Prostate gland (tissue), 2 donors: ENCODE data around the gene YJU2. TPM values are rescaled to one million over a fixed set of nuclear protein-coding genes. Genes with fewer than 3 reads are reported as not detected.

Source experiments
- DNase-seq: peaks from one replicate; pipeline ENCODE4 v3.0.0-alpha.2; 2019; ENCODE audit warnings: low spot score
- H3K27ac ChIP-seq, 2 donors: fragments of 200-600 bp; sonication (generic); 2 replicates each; pipeline ENCODE4 v1.5.1; 2017 to 2019
- H3K27me3 ChIP-seq: fragments of 200-600 bp; sonication (generic); replicated peaks from 2 replicates; pipeline ENCODE4 v1.5.1; 2019; ENCODE audit not compliant: insufficient read depth
- H3K36me3 ChIP-seq, 2 donors: fragments of 200-600 bp; sonication (generic); 1 replicate in 1 of 2; 2 replicates in 1 of 2; pipeline versions ENCODE4 v1.5.1 to v1.8.1; 2017 to 2019
- H3K4me1 ChIP-seq: fragments of 200-600 bp; sonication (generic); replicated peaks from 2 replicates; pipeline ENCODE4 v1.5.1; 2019
- H3K4me3 ChIP-seq, 2 donors: fragments of 200-600 bp; sonication (generic); 2 replicates each; pipeline ENCODE4 v1.5.1; 2017 to 2019
- H3K9me3 ChIP-seq: fragments of 200-600 bp; sonication (generic); 2 replicates; pipeline ENCODE4 v1.5.1; 2017
- POLR2A ChIP-seq: fragments of 450-650 bp; IDR thresholded peaks from one replicate; pipeline ENCODE4 v1.6.1; 2016; ENCODE audit warnings: antibody characterized with exemption, mild to moderate bottlenecking
- POLR2AphosphoS5 ChIP-seq: sonication (generic); formaldehyde crosslinking; IDR thresholded peaks from one replicate; pipeline ENCODE4 v1.6.1; 2017; ENCODE audit warnings: antibody characterized with exemption
- WGBS: methylation state at CpG from one replicate; pipeline ENCODE4 v1.1.5; 2018; 5-methylcytosine and 5-hydroxymethylcytosine counted together
- intact Hi-C: fragments of 100-400 bp; cut with DNase I; formaldehyde crosslinking; loops from one replicate; pipeline ENCODE4 v1.14.2; 2022
- total RNA-seq, 2 donors: library from RNA; depleted of rRNA; stranded (reverse); fragments of >200 nt; gene quantifications; one replicate each; pipeline ENCODE4 v1.1.0, GENCODE V29; 2016
- TF ChIP-seq, protein P1 (sequence below), 4 experiments: fragments of 200-600 bp in 2 of 4; fragments of 450-650 bp in 2 of 4; sonication (generic) in 2 of 4; IDR thresholded peaks; 1 replicate in 3 of 4; 2 replicates in 1 of 4; pipeline ENCODE4 v1.5.1; 2016 to 2019; ENCODE audit warnings: antibody characterized with exemption in 4 of 4, mild to moderate bottlenecking in 2 of 4, moderate library complexity in 2 of 4

YJU2 gene
- total RNA-seq, 2 donors from 2014 or later: 30.3 to 45.9 TPM

DNA sequence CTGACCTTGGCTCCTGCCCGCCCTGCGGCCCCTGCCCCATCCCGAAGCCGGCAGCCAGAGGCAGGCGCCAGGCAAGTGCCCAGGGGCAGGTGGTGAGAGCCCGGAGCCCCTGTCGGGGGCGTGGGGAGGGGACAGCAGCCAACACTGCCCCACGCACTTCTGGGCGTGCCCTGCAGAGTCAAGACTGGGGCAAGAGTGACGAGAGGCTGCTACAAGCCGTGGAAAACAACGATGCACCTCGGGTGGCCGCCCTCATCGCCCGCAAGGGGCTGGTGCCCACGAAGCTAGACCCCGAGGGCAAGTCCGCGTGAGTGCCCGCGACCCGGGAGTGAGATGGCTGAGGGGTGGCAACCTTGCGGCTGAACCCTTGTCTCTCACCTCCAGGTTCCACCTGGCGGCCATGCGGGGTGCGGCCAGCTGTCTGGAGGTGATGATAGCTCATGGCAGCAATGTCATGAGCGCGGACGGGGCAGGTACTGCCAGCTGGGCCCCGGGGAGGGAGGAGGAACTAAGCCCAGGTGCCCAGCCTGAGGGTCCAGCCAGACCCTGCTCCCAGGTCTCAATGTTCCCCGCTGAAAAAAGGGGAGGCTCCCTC lies 47.1 kb upstream of the YJU2 start:
- Histone ChIP-seq H3K36me3 (no peaks in the 10 kb centered on the region), H3K9me3 (no peaks in the 10 kb centered on the region), H3K27me3 (peaks cover 13% of the 10 kb centered on the region), H3K27ac (no peak overlapping the region), H3K4me1 (no peaks in the 10 kb centered on the region), H3K4me3 (no peak overlapping the region)
- TF ChIP-seq POLR2A (no peak), POLR2AphosphoS5 (no peak)
- TF ChIP-seq, protein P1, sequence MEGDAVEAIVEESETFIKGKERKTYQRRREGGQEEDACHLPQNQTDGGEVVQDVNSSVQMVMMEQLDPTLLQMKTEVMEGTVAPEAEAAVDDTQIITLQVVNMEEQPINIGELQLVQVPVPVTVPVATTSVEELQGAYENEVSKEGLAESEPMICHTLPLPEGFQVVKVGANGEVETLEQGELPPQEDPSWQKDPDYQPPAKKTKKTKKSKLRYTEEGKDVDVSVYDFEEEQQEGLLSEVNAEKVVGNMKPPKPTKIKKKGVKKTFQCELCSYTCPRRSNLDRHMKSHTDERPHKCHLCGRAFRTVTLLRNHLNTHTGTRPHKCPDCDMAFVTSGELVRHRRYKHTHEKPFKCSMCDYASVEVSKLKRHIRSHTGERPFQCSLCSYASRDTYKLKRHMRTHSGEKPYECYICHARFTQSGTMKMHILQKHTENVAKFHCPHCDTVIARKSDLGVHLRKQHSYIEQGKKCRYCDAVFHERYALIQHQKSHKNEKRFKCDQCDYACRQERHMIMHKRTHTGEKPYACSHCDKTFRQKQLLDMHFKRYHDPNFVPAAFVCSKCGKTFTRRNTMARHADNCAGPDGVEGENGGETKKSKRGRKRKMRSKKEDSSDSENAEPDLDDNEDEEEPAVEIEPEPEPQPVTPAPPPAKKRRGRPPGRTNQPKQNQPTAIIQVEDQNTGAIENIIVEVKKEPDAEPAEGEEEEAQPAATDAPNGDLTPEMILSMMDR (IDR thresholded peaks at IDR 0.05): no peak
- intact Hi-C loops: loop anchor here (10.0 kb wide), 1 partner anchor 55 kb away; no protein-coding TSS in a partner anchor
- WGBS: 74% methylated on average over 30 of the region's 33 CpGs
- no peak for DNase-seq

DNA sequence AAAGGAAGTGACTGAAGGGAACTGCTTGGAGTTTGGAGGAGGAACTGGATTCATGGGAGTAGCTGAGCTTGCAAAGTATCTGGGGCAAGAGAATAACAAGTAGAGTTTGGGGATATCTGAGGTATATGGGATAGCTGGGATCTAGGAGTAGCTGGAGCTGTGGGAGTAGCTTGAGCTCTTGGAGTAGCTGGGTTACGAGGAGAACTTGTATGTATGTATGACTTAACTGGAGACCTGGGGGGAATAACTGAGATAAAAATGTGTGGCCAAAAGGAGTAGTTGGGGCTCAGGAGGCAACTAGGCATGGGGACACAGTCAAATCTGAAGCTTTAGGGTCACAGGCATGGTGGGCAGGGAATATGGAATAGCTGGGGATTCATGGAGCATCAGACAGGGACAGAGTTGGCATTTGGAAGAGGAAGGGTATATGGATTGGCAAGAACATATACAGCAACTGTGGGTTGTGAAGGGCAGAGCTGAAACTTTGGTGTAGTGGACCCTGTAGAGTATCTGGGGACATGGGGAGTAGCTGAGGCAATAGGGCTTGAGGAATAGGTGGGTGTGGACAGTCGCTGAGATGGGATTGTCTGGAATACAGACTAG lies 45.8 kb upstream of the YJU2 start:
- Histone ChIP-seq H3K27ac (no peak overlapping the region), H3K4me3 (no peak overlapping the region), H3K4me1 (no peaks in the 10 kb centered on the region), H3K36me3 (no peaks in the 10 kb centered on the region), H3K9me3 (no peaks in the 10 kb centered on the region), H3K27me3 (peaks cover 12% of the 10 kb centered on the region)
- 64% methylated on average over 2 of the region's 2 CpGs for WGBS
- intact Hi-C loops: loop anchor here (10.0 kb wide), 1 partner anchor 56 kb away; no protein-coding TSS in a partner anchor
- DNase-seq: no peak
- TF ChIP-seq POLR2AphosphoS5 (no peak), POLR2A (no peak)
- TF ChIP-seq, protein P1 (IDR thresholded peaks at IDR 0.05): no peak

DNA sequence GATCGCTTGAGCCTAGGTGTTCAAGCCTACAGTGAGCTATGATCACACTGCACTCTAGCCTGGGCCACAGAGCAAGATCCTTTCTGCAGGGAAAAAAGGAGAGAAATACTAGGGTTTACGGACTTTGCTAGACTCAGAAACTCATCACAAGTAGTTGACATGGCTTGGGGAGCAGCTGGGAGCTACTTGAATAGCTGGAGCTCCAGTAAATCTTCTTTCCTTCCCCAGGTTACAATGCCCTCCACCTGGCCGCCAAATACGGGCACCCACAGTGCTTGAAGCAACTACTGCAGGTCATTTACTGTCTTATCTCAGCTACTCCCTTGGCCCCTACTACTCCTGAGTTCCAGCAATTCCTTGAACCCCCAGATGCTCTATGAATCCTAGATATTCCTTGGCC lies 45.1 kb upstream of the YJU2 start:
- DNase-seq: no peak
- Histone ChIP-seq H3K9me3 (no peaks in the 10 kb centered on the region), H3K27ac (no peak overlapping the region), H3K4me3 (no peak overlapping the region), H3K27me3 (peaks cover 8% of the 10 kb centered on the region), H3K4me1 (no peaks in the 10 kb centered on the region), H3K36me3 (no peaks in the 10 kb centered on the region)
- intact Hi-C loops: loop anchor here (10.0 kb wide), 1 partner anchor 57 kb away; no protein-coding TSS in a partner anchor
- WGBS: 81% methylated on average over 4 of the region's 4 CpGs
- TF ChIP-seq POLR2A (no peak), POLR2AphosphoS5 (no peak)
- TF ChIP-seq, protein P1 (IDR thresholded peaks at IDR 0.05): no peak

DNA sequence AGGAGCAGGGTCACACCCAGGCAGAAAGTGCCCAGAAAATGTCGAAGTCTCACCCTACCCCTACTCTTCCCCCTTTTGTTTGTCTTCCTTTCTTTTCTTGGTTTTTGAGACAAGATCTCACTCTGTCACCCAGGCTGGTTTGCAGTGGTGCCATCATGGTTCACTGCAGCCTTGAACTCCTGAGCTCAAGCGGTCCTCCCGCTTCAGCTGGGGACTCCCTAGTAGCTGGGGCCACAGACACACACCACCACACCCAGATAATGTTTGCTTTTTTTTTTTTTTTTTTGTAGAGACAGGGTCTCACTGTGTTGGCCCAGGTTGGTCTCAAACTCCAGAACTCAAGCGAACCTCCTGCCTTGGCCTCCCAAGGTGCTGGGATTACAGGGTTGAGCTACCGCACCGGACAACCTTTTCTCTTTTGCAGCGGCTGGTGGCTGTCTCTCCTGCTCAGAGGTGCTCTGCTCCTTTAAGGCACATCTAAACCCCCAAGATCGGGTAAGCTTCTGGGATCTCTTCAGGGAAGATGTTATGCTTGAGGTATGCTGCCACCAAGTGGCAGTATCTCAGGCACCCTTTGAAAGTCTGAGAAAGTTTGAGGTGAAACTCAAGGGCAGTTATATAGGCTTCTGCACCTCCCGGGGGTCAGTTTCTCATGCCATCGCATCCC lies 39.9 kb upstream of the YJU2 start:
- TF ChIP-seq POLR2A (no peak), POLR2AphosphoS5 (no peak)
- TF ChIP-seq, protein P1 (IDR thresholded peaks at IDR 0.05): no peak
- Histone ChIP-seq H3K4me3 (no peak overlapping the region), H3K9me3 (no peaks in the 10 kb centered on the region), H3K27ac (no peak overlapping the region), H3K4me1 (no peaks in the 10 kb centered on the region), H3K36me3 (no peaks in the 10 kb centered on the region), H3K27me3 (no peaks in the 10 kb centered on the region)
- no peak for DNase-seq
- WGBS: 77% methylated on average over 10 of the region's 10 CpGs
- intact Hi-C loops: loop anchor here (5.0 to 10.0 kb wide), 2 partner anchors 62 to 220 kb away; partner anchors contain the start of gene EEF2
